RPMI8226 (cell line): ENCODE measurements around the gene CAV1.
A peak's percentile ranks its signal among the peaks of the same experiment; 100 is the strongest.

Experiments used
- DNase-seq: peaks from one replicate; pipeline ENCODE4 v3.0.0-alpha.2; 2015

CAV1 gene

GRCh38 chr7:116505278-116505677 is 19.6 kb upstream of the CAV1 start:
- no peak for DNase-seq

GRCh38 chr7:116505823-116506222 is 19.0 kb upstream of the CAV1 start:
- no peak for DNase-seq

- DNase-seq = no peak
These were observed 14.8 kb upstream of the CAV1 start for GRCh38 chr7:116509982-116510579.

- no peak for DNase-seq
These were observed 14.0 kb upstream of the CAV1 start for GRCh38 chr7:116510795-116511194.

GRCh38 chr7:116511552-116512519 is 13.0 kb upstream of the CAV1 start:
- peak; percentile 89 for DNase-seq

GRCh38 chr7:116512520-116513188 is 12.2 kb upstream of the CAV1 start:
- peak; percentile 16 for DNase-seq

- no peak for DNase-seq
These were observed 9.3 kb upstream of the CAV1 start for GRCh38 chr7:116515584-116515983.

GRCh38 chr7:116516324-116516723 is 8.5 kb upstream of the CAV1 start:
- no peak for DNase-seq

GRCh38 chr7:116517626-116518025 is 7.2 kb upstream of the CAV1 start:
- no peak for DNase-seq

- DNase-seq = no peak
These were observed 5.9 kb upstream of the CAV1 start for GRCh38 chr7:116518961-116519360.

- no peak for DNase-seq
These were observed 3.7 kb upstream of the CAV1 start for GRCh38 chr7:116521046-116521664.

GRCh38 chr7:116522247-116522646 is 2.6 kb upstream of the CAV1 start:
- no peak for DNase-seq

GRCh38 chr7:116524221-116524608 is 621 bp upstream of the CAV1 start:
- DNase-seq = no peak

GRCh38 chr7:116525298-116525912 is 569 bp downstream of the CAV1 start:
- DNase-seq = peak; percentile 68

GRCh38 chr7:116525913-116526861 is 1.4 kb downstream of the CAV1 start:
- peak; percentile 94 for DNase-seq

GRCh38 chr7:116526897-116527296 is 2.1 kb downstream of the CAV1 start:
- peak; percentile 47 for DNase-seq

GRCh38 chr7:116527521-116527920 is 2.7 kb downstream of the CAV1 start:
- peak; percentile 47 for DNase-seq

GRCh38 chr7:116528008-116528789 is 3.4 kb downstream of the CAV1 start:
- peak; percentile 51 for DNase-seq

- DNase-seq = peak; percentile 23
These were observed 4.4 kb downstream of the CAV1 start for GRCh38 chr7:116529250-116529649.

- peak; percentile 57 for DNase-seq
These were observed 5.4 kb downstream of the CAV1 start for GRCh38 chr7:116530107-116530820.
